Hepatocyte (in vitro differentiated cells): Measurements from ENCODE around the gene BHLHE23.

Experiments used
- EZH2 ChIP-seq: fragments of 200-600 bp; sonication (generic); IDR thresholded peaks from 2 replicates; pipeline ENCODE4 v1.6.1; 2016; ENCODE audit warnings: antibody characterized with exemption, mild to moderate bottlenecking, borderline replicate concordance
- EZH2phosphoT487 ChIP-seq: fragments of 200-600 bp; sonication (generic); IDR thresholded peaks from one replicate; pipeline ENCODE4 v1.6.1; 2018; ENCODE audit warnings: antibody characterized with exemption, mild to moderate bottlenecking, low read depth, moderate library complexity; ENCODE audit not compliant: unreplicated experiment, severe bottlenecking
- TF ChIP-seq, protein P1 (sequence below): fragments of 200-600 bp; sonication (generic); IDR thresholded peaks from 2 replicates; pipeline ENCODE4 v1.5.1; 2016; ENCODE audit warnings: antibody characterized with exemption, mild to moderate bottlenecking; ENCODE audit not compliant: poor library complexity

DNA sequence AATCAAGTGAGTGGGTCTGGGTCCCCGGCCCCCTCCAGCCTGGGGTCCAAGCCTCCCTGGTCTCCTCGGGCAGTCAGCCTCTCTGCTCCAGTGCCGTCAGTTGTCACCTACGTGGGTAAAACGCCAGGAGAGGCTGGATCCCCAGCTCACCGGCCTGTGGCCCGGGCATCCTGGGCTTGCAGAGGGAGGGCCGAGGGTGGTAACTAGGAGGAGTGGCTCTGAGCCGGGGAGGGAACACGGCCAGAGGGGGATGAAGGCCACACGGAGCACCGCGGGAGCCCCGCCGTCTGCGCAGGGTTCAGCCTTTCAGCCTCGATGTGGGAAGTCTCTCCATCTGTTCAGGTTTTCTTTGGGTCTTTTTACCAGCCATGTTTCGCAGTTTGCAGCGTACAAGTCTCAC lies 29.5 kb upstream of the BHLHE23 start:
- TF ChIP-seq, protein P1, sequence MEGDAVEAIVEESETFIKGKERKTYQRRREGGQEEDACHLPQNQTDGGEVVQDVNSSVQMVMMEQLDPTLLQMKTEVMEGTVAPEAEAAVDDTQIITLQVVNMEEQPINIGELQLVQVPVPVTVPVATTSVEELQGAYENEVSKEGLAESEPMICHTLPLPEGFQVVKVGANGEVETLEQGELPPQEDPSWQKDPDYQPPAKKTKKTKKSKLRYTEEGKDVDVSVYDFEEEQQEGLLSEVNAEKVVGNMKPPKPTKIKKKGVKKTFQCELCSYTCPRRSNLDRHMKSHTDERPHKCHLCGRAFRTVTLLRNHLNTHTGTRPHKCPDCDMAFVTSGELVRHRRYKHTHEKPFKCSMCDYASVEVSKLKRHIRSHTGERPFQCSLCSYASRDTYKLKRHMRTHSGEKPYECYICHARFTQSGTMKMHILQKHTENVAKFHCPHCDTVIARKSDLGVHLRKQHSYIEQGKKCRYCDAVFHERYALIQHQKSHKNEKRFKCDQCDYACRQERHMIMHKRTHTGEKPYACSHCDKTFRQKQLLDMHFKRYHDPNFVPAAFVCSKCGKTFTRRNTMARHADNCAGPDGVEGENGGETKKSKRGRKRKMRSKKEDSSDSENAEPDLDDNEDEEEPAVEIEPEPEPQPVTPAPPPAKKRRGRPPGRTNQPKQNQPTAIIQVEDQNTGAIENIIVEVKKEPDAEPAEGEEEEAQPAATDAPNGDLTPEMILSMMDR = no peak
- TF ChIP-seq EZH2 (no peak), EZH2phosphoT487 (no peak)
